HG02610 (cell line): ENCODE data around the gene CSNK2A1.
A peak's percentile ranks its signal among the peaks of the same experiment; 100 is the strongest.
"Not testable (repeated sequence)": the region's sequence is repeated elsewhere in the genome, so short reads cannot be mapped to it uniquely, and the experiment has no call there.

Experiments used
- ATAC-seq: cut with Tn5 transposase; IDR thresholded peaks from one replicate; pipeline ENCODE4 v1.9.1; 2021; ENCODE audit warnings: mild to moderate bottlenecking, moderate library complexity; ENCODE audit not compliant: unreplicated experiment

CSNK2A1 gene

DNA sequence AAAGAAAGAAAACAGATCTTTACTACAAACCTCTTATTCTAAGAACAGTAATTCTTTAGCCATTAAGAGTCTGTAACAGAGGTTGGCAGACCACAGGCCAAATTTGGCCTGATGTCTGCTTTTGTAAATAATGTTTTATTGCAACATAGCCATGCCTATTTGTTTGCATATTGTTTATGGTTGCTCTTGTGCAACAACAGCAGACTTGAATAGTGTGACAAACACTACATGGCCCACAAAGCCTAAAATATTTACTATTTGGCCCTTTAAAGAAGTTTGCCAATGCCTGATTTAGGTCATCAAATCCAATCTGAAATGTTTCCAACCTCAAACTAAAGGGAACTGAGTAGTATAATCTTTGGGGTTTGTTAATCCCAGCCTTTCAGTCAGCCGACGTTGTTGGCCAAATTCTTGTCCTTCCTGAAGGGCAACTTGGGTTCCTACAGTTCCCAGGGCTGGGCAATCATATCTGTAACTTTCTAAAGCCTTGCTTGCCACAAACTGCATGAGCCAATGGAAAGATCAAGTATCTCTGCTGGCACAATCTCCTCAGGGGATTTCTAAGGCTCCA, 47.4 kb downstream of the CSNK2A1 start:
- ATAC-seq, result no peak

GRCh38 chr20:492159-492558, 51.4 kb downstream of the CSNK2A1 start:
- ATAC-seq, result no peak

GRCh38 chr20:487655-488054, 55.9 kb downstream of the CSNK2A1 start:
- no peak for ATAC-seq

- no peak for ATAC-seq
Measured at GRCh38 chr20:483815-484644, 59.6 kb downstream of the CSNK2A1 start.

DNA sequence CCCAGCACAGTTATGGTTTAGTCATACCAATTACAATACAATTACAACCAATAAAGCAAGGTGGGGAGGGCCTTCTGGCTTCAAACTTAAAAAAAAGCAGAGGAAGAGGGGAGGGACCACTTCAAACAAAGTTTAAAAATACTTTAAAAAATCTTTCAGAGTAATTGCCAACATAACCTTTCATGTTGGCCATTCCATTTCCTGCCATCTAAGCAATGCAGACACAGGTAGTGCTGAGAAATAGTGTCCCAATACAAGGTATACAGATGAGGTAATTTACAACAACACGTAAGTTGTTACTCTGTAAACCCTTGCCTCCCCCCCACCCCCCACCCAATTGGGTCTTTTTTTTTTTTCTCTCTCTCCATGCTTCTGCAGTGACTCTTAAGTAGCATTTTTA, 62.4 kb downstream of the CSNK2A1 start:
- ATAC-seq, result no peak

DNA sequence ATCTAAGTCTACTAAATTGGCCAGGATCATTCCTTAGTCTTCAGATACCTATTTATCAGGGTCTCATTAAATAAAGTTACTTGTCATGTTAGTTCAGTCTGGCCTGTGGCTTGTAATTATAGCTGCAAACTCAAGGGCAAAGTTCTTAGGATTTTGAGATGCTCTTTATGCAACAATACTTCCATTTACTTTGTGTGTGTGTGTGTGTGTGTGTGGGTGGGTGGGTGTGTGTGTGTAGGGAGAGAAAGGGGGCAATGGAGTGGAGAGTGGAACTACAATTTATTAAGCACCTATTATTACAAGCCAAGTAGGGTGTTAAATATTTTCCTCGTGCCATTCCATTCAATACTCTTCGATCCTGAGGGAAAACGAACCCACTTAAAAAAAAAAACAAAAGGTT, 63.5 kb downstream of the CSNK2A1 start:
- ATAC-seq, result no peak

DNA sequence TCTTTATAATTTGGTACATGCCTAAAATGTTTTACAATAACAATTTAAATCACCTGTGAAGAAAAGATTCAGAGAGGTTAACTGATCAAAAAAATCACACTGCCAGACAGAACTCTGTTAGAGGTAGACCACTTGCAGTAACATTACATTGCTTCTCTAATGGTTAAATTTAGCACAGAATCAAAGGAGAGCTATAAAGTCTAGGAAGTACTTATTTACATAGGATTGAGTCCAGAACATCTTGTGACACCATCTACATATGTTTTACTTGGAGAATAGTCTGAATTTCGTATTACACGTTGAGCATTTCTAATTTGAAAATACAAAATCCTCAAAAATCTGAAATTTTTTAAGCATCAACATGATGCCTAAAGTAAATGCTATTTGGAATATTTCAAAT, 64.1 kb downstream of the CSNK2A1 start:
- no peak for ATAC-seq

GRCh38 chr20:478949-479429, 64.6 kb downstream of the CSNK2A1 start:
- no peak for ATAC-seq

DNA sequence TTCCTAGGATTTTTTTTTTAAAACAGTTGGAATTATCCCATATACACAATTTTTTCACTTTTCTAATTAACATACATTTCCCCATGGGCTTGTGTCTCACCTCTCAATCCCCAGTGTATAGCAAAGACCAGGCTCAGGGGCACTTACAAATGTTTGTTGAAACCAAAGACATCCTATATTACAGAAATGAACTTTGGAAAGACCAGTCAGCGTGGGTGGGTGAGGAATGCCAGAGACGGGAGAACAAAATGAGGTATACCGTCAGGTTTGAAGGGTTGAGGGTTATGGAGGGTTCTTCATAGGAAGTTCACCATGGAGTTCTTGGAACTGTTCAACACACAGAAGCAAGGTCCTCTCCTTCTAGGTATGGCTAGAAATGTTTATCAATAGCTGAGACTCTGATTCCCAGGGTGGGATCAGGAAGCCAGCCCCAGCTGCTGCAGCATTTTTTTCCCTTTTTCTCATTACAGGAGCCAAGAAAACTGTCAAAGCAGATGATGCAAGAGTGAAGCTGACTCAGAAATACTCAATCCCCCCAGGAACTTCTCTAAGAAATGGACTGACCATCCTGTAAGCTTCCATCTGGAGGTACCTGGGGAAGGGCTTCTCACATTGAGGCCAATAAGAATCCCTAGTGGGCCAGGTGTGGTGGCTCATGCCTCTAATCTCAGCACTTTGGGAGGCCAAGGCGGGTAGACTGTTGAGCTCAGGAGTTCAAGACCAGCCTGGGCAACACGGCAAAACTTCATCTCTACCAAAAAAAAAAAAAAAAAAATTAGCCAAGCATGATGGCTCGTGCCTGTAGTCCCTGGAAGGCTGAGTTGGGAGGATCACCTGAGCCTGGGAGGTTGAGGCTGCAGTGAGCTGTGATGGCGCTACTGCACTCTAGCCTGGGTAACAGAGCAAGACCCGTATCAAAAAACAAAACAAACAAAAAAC, 65.3 kb downstream of the CSNK2A1 start:
- ATAC-seq, result no peak

GRCh38 chr20:476561-477249, 66.9 kb downstream of the CSNK2A1 start:
- not testable (repeated sequence) for ATAC-seq

GRCh38 chr20:475463-476357, 67.9 kb downstream of the CSNK2A1 start:
- ATAC-seq, result no peak

DNA sequence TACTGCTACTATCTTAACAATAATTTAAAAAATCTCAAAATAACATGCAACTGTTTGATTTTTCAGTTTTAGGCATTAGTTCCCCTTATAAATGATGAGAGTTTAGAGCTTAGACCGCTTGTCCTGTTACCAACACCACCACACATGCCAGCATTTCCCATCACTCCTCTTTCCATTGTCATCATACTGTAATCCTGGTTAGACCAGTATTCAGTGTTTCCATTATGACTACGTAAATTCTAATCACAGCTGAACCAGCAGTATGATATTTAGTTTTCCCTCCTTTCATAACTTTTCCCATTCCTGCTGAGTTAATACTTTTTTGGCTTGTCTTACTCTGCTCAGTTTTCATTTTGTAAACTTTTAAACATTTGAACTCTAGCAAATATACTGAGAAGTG, 69.0 kb downstream of the CSNK2A1 start:
- ATAC-seq, result no peak

GRCh38 chr20:472889-473292, 70.7 kb downstream of the CSNK2A1 start:
- ATAC-seq, result no peak

DNA sequence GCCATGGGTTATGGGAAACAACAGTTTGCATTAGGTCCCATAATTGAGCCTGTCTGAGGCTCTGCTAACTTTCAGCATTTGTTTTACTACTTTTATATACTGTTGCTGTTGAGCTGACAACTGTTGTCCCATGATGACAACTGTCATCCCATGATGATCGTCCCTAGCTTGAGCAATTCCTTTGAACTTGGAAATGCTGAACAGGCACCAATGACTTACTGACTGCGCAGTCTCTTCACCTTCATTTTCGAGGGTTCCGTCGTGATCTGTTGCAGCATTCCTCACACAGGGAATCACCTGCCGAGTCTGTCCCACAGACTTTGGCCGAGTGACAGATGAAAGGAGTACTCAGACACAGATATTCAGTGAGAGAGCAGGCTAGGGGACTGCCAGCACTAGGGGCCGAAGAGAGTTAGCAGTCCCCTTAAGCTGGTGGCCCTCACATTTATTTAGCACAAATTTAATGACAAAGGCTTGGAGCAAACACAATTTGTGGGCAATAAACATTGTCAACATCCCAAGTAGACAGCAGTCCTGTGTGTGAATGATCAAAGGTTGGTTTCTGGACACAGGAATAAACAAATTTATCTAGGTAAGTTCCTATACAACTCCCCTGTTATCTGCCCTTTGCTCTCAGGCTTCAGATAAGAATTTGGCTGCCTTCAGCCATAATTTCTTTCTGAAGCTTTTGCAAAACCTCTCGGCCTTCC, 71.3 kb downstream of the CSNK2A1 start:
- ATAC-seq, result no peak

- ATAC-seq, result no peak
Measured at GRCh38 chr20:469746-470490, 73.7 kb downstream of the CSNK2A1 start.

DNA sequence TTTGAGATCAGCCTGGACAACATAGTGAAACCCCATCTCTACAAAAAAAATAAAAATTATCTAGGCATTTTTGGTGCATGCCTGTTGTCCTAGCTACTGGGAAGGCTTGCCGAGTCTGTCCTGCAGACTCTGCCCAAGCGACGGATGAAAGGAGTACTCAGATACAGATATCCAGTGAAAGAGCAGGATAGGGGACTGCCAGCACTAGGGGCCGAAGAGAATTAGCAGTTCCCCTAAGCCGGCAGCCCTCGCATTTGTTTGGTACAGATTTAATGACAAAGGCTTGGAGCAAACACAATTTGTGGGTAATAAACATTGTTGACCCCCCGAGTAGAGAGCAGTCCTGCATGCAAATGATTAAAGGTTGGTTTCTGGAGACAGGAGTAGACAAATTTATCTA, 75.8 kb downstream of the CSNK2A1 start:
- ATAC-seq, result no peak

- peak; percentile 90 for ATAC-seq
Measured at GRCh38 chr20:462199-462991, 81.2 kb downstream of the CSNK2A1 start, which contains the start of gene TBC1D20. TBC1D20 (minus strand) TSS chr20:462533; CDS start chr20:462405, 128 bp downstream.
